HCT116 (cell line): ENCODE measurements around the gene IQCB1. TPM values are rescaled to one million over a fixed set of nuclear protein-coding genes. Genes with fewer than 3 reads are reported as not detected.

Source experiments
- ATAC-seq: fragments of 200-7000 bp; cut with Tn5 transposase; 2 replicates; pipeline ENCODE4 v1.9.1; 2020; ENCODE audit warnings: mild to moderate bottlenecking, moderate library complexity
- BruUV-seq: library from RNA; stranded (reverse); fragments of 400-500 nt; replicated peaks from 2 replicates; lab custom pipeline; 2021; lab: Mats Ljungman, UMichigan
- CTCF ChIA-PET: fragments of 300-600 bp; sonication (Branson Sonifier 250); formaldehyde crosslinking; loops from one replicate; lab custom pipeline; 2021; ENCODE audit warnings: antibody characterized with exemption; lab: Charles Lee
- POLR2A ChIA-PET: fragments of 300-600, 350-600 bp; sonication (Branson Sonifier 250); formaldehyde crosslinking; loops from one replicate; lab custom pipeline; 2021; ENCODE audit warnings: antibody characterized with exemption; lab: Charles Lee
- RAD21 ChIA-PET, 2 experiments: fragments of 300-600 bp; sonication (Branson Sonifier 250); formaldehyde crosslinking; loops; one replicate each; lab custom pipeline; 2023; ENCODE audit warnings: low total read pairs in 2 of 2; ENCODE audit not compliant: uncharacterized antibody in 2 of 2, unreplicated experiment in 2 of 2, low non-redundant PET in 1 of 2; lab: Charles Lee
- DNase-seq: peaks from one replicate; pipeline ENCODE4 v3.0.0-alpha.2; 2010; ENCODE audit warnings: low read depth, low spot score
- H2AFZ ChIP-seq: fragments of 200-600 bp; shearing (Covaris generic), sonication (generic); 2 replicates; pipeline ENCODE4 v1.6.1; 2017; ENCODE audit warnings: low read depth, mixed run types, mixed read lengths, antibody characterized with exemption, low read length; ENCODE audit not compliant: poor library complexity, severe bottlenecking
- H3K27ac ChIP-seq: 2 replicates; pipeline ENCODE4 v1.5.1; 2012; ENCODE audit warnings: low read depth, low read length
- H3K27me3 ChIP-seq: fragments of 200-600 bp; sonication (generic); 2 replicates; pipeline ENCODE4 v1.6.1; 2016; ENCODE audit warnings: mixed run types, low read length, mixed read lengths; ENCODE audit not compliant: insufficient read depth
- H3K36me3 ChIP-seq, 2 experiments: fragments of 200-500 bp in 1 of 2; fragments of 200-600 bp in 1 of 2; sonication (Bioruptor generic) in 1 of 2; sonication (generic) in 1 of 2; 2 replicates each; pipeline versions ENCODE4 v1.5.1 to v1.6.1; 2014 to 2016; ENCODE audit warnings: low read length in 2 of 2, inconsistent platforms in 1 of 2, mixed read lengths in 1 of 2, mixed run types in 1 of 2; ENCODE audit not compliant: insufficient read depth in 2 of 2, control insufficient read depth in 1 of 2
- H3K4me1 ChIP-seq, 2 experiments: fragments of 200-600 bp in 1 of 2; sonication (generic) in 1 of 2; 2 replicates each; pipeline versions ENCODE4 v1.5.1 to v1.6.1; 2012 to 2017; ENCODE audit warnings: low read length in 2 of 2, inconsistent platforms in 1 of 2, mild to moderate bottlenecking in 1 of 2, mixed read lengths in 1 of 2, mixed run types in 1 of 2, moderate library complexity in 1 of 2; ENCODE audit not compliant: insufficient read depth in 2 of 2, control insufficient read depth in 1 of 2
- H3K4me2 ChIP-seq: fragments of 200-600 bp; sonication (generic); 2 replicates; pipeline ENCODE4 v1.6.1; 2017; ENCODE audit warnings: mixed run types, low read length, mixed read lengths
- H3K4me3 ChIP-seq, 2 experiments: fragments of 200-600 bp in 1 of 2; sonication (generic) in 1 of 2; replicated peaks in 1 of 2; 2 replicates each; pipeline ENCODE4 v1.5.1; 2011 to 2016; ENCODE audit warnings: low read length in 2 of 2, control low read depth in 1 of 2, low read depth in 1 of 2, mild to moderate bottlenecking in 1 of 2, mixed read lengths in 1 of 2, mixed run types in 1 of 2
- H3K79me2 ChIP-seq: fragments of 200-600 bp; sonication (generic); 2 replicates; pipeline ENCODE4 v1.6.1; 2017; ENCODE audit warnings: mild to moderate bottlenecking, mixed run types, low read length, moderate library complexity, mixed read lengths; ENCODE audit not compliant: insufficient read depth
- H3K9ac ChIP-seq: fragments of 200-600 bp; sonication (generic); 2 replicates; pipeline ENCODE4 v1.6.1; 2016; ENCODE audit warnings: low read length, mixed read lengths
- H3K9me2 ChIP-seq: fragments of 200-600 bp; sonication (generic), shearing (Covaris generic); 2 replicates; pipeline ENCODE4 v1.6.1; 2017; ENCODE audit warnings: mixed run types, mild to moderate bottlenecking, moderate library complexity; ENCODE audit not compliant: insufficient read depth
- H3K9me3 ChIP-seq, 2 experiments: fragments of 200-500 bp in 1 of 2; fragments of 200-600 bp in 1 of 2; sonication (Bioruptor generic) in 1 of 2; sonication (generic) in 1 of 2; 2 replicates each; pipeline ENCODE4 v1.6.1; 2014 to 2017; ENCODE audit warnings: low read length in 2 of 2, mixed read lengths in 2 of 2, inconsistent platforms in 1 of 2, low read depth in 1 of 2, mild to moderate bottlenecking in 1 of 2, mixed run types in 1 of 2, moderate library complexity in 1 of 2; ENCODE audit not compliant: control insufficient read depth in 1 of 2, insufficient read depth in 1 of 2
- H4K20me1 ChIP-seq: fragments of 200-600 bp; sonication (generic), shearing (Covaris generic); 2 replicates; pipeline ENCODE4 v1.6.1; 2017; ENCODE audit warnings: mixed run types, mild to moderate bottlenecking, moderate library complexity; ENCODE audit not compliant: insufficient read depth
- YY1 ChIP-seq: IDR thresholded peaks from 2 replicates; pipeline ENCODE4 v1.6.1; 2011; ENCODE audit warnings: low read length, low read depth, moderate library complexity, mild to moderate bottlenecking; ENCODE audit not compliant: insufficient replicate concordance; ENCODE audit errors: extremely low read depth
- ZFX ChIP-seq: fragments of 450-650 bp; IDR thresholded peaks from 2 replicates; pipeline ENCODE4 v1.6.1; 2017
- ZNF274 ChIP-seq: fragments of 200-500 bp; sonication (Bioruptor generic); IDR thresholded peaks from 2 replicates; pipeline ENCODE4 v1.6.1; 2014; ENCODE audit warnings: mild to moderate bottlenecking, low read depth, low read length, inconsistent platforms
- intact Hi-C: fragments of 100-400 bp; cut with micrococcal nuclease; formaldehyde crosslinking; loops from 2 replicates; pipeline ENCODE4 v1.10.0; 2022
- total RNA-seq: library from RNA; stranded (reverse); gene quantifications from one replicate; pipeline ENCODE4 v1.2.1, GENCODE V29; 2021; ENCODE audit not compliant: unreplicated experiment

Gene IQCB1
- total RNA-seq, 1 experiment from 2014 or later: 22.2 TPM

DNA sequence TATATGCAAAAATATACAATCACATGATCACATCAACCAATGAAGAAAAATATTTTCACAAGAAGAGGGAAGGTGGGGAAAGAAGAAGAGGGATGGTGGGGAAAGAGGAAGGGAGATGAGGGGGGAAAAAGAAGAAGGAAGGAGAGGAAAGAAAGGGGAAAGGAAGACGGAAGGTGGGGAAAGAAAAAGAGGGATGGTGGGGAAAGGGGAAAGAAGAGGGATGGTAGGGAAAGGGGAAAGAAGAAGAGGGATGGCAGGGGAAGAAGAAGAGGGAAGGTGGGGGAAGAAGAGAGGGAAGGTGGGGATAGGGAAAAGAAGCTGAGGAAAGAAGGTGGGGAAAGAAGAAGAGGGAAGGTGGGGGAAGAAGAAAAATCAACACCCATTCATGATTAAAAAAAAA, 82.1 kb downstream of the IQCB1 start:
- intact Hi-C loops: no loop called here
- BruUV-seq: no TSS peak
- H2AFZ ChIP-seq: no peak overlapping the region
- H3K4me1 ChIP-seq: peaks cover 3 to 13% of the 10 kb centered on the region in 2 experiments; a peak in 2 of 4 replicates
- no peak overlapping the region for H3K4me2 ChIP-seq
- H3K36me3 ChIP-seq: no peaks in the 10 kb centered on the region
- H3K4me3 ChIP-seq: no peak overlapping the region
- POLR2A ChIA-PET: no interaction called here
- no peaks in the 10 kb centered on the region for H3K9me3 ChIP-seq
- no peak overlapping the region for H3K9ac ChIP-seq
- TF ChIP-seq YY1: no peak
- CTCF ChIA-PET: no interaction called here
- no peaks in the 10 kb centered on the region for H4K20me1 ChIP-seq
- H3K27ac ChIP-seq: no peak overlapping the region
- RAD21 ChIA-PET: no interaction called here
- H3K9me2 ChIP-seq: no peaks in the 10 kb centered on the region
- no peak for ATAC-seq
- peaks cover 13% of the 10 kb centered on the region for H3K79me2 ChIP-seq
- no peak for DNase-seq
- H3K27me3 ChIP-seq: no peaks in the 10 kb centered on the region

DNA sequence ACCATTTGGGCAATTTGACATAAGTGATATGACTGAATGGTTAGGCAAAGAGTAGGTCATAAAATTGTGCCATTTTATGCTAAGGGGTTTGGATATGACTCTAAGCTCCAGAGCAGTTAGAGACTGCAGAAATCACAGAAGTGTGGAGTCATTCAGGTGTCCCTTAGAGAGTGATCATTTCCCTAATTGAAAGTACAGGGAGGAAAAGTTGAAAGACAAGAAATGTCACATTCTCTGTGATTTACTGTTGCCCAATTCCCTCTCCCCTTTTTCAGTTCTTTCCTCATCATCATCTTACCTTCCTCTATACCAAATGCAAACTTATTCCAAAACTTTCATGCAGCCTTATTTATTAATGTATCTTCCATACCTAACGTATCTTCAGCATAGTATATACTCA, 82.6 kb downstream of the IQCB1 start:
- Histone ChIP-seq H3K27me3 (no peaks in the 10 kb centered on the region), H3K27ac (no peak overlapping the region), H3K9me2 (no peaks in the 10 kb centered on the region), H3K79me2 (peaks cover 18% of the 10 kb centered on the region), H3K9me3 (no peaks in the 10 kb centered on the region), H3K4me2 (no peak overlapping the region), H3K4me1 (peaks cover 3 to 17% of the 10 kb centered on the region in 2 experiments; a peak in 2 of 4 replicates), H3K4me3 (no peak overlapping the region), H2AFZ (no peak overlapping the region), H4K20me1 (no peaks in the 10 kb centered on the region), H3K36me3 (no peaks in the 10 kb centered on the region), H3K9ac (no peak overlapping the region)
- no TSS peak for BruUV-seq
- ChIA-PET RAD21 (no interaction called here), POLR2A (no interaction called here), CTCF (no interaction called here)
- intact Hi-C loops: no loop called here
- no peak for TF ChIP-seq ZFX
- DNase-seq (no peak), ATAC-seq (no peak)

DNA sequence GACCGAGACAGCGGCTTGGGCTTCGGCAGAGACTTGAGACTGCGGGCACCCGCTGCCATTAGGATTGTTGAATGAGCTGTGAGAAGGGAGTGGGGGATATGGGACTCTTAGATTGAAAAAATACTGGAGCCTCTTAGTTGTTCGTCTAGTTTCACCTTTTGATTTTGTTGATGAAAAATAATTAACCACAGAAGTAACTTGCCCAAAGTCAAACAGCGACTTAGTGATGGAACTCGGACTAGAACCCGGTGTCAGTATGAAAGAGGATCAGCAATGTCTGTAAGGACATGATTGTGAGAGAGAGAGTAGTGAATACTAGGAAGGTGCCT, 84.8 kb downstream of the IQCB1 start:
- Histone ChIP-seq H3K27ac (0 out of 2 replicates have a peak overlapping the region, but pooled peaks have one; percentile 8), H3K9me2 (no peaks in the 10 kb centered on the region), H2AFZ (no peak overlapping the region), H3K9me3 (no peaks in the 10 kb centered on the region), H3K9ac (peak overlapping the region; percentile 73), H3K4me3 (peak overlapping the region; percentile 72 to 84), H3K4me2 (peak overlapping the region; percentile 77), H4K20me1 (no peaks in the 10 kb centered on the region), H3K36me3 (no peaks in the 10 kb centered on the region), H3K4me1 (peaks cover 3 to 17% of the 10 kb centered on the region in 2 experiments; a peak in 2 of 4 replicates), H3K79me2 (peaks cover 29% of the 10 kb centered on the region), H3K27me3 (no peaks in the 10 kb centered on the region)
- CTCF ChIA-PET: no interaction called here
- intact Hi-C loops: no loop called here
- no peak for TF ChIP-seq ZNF274
- POLR2A ChIA-PET: interaction anchor here (0.7 to 1.4 kb wide), 2 partner anchors 40 to 245 kb away, joined by 3 read pairs; no protein-coding TSS in a partner anchor
- TSS peak; percentile 94 for BruUV-seq
- ATAC-seq (no peak), DNase-seq (no peak)
- RAD21 ChIA-PET: no interaction called here
